ENCODE measurements around the gene CEP76.

DNA sequence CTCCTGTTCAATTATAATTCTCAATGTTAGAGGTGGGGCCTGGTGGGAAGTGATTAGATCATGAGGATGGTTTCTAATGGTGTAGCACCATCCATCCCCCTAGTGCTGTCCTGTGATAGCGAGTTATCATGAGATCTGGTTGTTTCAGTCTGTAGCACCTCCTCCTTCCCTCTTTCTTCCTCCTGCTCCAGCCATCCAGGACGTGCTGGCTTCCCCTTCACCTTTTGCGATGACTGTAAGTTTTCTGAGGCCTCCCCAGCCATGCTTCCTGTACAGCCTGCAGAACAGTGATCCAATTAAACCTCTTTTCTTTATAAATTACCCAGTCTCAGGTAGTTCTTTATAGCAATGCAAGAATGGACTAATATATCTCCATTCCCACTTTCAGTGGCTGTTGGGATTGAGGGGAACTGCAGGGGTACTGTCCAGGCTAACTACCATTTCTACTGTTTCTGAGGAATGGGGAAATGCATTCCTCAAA is 63.8 kb downstream of the CEP76 start:
- TF ChIP-seq, protein P1, sequence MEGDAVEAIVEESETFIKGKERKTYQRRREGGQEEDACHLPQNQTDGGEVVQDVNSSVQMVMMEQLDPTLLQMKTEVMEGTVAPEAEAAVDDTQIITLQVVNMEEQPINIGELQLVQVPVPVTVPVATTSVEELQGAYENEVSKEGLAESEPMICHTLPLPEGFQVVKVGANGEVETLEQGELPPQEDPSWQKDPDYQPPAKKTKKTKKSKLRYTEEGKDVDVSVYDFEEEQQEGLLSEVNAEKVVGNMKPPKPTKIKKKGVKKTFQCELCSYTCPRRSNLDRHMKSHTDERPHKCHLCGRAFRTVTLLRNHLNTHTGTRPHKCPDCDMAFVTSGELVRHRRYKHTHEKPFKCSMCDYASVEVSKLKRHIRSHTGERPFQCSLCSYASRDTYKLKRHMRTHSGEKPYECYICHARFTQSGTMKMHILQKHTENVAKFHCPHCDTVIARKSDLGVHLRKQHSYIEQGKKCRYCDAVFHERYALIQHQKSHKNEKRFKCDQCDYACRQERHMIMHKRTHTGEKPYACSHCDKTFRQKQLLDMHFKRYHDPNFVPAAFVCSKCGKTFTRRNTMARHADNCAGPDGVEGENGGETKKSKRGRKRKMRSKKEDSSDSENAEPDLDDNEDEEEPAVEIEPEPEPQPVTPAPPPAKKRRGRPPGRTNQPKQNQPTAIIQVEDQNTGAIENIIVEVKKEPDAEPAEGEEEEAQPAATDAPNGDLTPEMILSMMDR (IDR thresholded peaks at IDR 0.05) = no peak
- no peak for TF ChIP-seq POLR2A (IDR thresholded peaks at IDR 0.05)
